ENCODE results near the gene OR4B1. TPM values are rescaled to one million over a fixed set of nuclear protein-coding genes. Genes with fewer than 3 reads are reported as not detected.

OR4B1 gene
- total and polyA plus RNA-seq, 2 of the 8 experiments (the other 6 are each of a cell fraction or from before 2014, with no cell fraction given), result not detected

DNA sequence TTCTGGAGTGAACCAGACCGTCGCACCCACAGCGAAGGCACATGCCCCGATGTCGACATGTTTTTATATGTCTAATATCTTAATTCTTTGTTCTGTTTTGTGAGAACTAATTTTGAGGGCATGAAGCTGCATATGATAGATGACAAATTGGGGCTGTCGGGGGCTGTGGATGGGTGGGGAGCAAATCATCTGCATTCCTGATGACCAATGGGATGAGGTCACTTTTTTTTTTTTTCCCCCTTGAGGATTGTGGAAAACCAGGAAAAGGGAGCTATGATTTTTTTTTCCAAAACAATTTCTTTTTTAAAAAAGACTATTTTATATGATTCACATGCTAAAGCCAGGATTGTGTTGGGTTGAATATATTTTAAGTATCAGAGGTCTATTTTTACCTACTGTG lies 49.2 kb upstream of the OR4B1 start (continued):
- TF ChIP-seq, protein P1, sequence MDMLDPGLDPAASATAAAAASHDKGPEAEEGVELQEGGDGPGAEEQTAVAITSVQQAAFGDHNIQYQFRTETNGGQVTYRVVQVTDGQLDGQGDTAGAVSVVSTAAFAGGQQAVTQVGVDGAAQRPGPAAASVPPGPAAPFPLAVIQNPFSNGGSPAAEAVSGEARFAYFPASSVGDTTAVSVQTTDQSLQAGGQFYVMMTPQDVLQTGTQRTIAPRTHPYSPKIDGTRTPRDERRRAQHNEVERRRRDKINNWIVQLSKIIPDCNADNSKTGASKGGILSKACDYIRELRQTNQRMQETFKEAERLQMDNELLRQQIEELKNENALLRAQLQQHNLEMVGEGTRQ (IDR thresholded peaks at IDR 0.05; ENCODE audit: low read length), result no peak
